GM21723 (cell line): ENCODE measurements around the gene NRCAM.
"Not testable (repeated sequence)": the region's sequence is repeated elsewhere in the genome, so short reads cannot be mapped to it uniquely, and the experiment has no call there.

Experiments used
- ATAC-seq: cut with Tn5 transposase; IDR thresholded peaks from one replicate; pipeline ENCODE4 v1.9.1; 2021; ENCODE audit warnings: mild to moderate bottlenecking, moderate library complexity; ENCODE audit not compliant: unreplicated experiment

NRCAM gene

DNA sequence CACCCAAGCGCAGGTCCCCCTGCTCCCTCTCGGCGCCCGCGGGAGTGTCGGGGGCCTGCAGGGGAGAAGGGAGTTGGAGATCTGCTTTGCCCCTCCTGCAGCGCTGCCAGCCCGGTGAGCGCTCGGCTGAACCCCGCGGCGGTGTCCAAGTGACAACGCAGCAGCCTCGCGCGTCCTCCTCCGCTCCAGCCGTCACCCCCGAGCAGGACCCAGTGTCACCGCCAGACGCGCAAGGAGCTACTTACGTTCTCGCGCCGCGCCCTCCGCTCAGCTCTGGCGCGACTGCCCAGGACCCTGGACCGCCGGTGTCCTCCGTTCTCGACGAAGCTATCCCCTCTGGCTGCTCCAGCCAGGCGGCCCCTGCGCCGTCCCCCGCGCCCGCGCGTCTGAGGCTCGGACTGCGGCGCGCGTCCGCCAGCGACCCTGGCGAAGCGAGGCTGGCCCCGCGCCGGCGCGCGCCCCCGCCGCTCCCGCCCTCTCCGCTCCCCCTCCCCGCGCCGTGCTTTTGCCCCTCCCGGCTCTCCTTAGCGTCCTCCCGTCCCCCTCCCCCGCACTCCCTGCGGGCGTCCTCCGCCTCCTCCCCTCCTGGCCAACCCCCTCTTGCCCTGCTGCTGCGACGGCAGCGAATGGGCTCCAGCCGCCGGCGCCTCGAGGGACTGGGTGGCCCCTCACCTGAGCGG lies at the start of gene NRCAM:
TSS of gene NRCAM (minus strand) at position 439 of the 680 bp plus-strand sequence. CDS start 216,372 bp downstream, outside the sequence.
- peak; percentile 44 for ATAC-seq

DNA sequence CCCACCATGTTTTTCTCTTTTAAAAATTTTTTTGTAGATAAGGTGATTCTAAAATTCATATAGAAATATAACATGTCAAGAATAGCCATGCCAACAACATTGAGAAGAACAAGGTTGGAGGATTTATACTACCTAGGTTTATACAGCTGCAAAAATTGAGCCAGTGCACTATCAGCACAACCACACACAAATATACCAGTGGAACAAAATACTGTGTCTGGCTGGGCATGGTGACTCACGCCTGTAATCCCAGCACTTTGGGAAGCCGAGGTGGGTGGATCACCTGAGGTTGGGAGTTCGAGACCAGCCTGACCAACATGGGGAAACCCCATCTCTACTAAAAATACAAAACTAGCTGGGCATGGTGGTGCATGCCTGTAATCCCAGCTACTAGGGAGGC lies 48.3 kb upstream of the NRCAM start:
- ATAC-seq, result not testable (repeated sequence)

DNA sequence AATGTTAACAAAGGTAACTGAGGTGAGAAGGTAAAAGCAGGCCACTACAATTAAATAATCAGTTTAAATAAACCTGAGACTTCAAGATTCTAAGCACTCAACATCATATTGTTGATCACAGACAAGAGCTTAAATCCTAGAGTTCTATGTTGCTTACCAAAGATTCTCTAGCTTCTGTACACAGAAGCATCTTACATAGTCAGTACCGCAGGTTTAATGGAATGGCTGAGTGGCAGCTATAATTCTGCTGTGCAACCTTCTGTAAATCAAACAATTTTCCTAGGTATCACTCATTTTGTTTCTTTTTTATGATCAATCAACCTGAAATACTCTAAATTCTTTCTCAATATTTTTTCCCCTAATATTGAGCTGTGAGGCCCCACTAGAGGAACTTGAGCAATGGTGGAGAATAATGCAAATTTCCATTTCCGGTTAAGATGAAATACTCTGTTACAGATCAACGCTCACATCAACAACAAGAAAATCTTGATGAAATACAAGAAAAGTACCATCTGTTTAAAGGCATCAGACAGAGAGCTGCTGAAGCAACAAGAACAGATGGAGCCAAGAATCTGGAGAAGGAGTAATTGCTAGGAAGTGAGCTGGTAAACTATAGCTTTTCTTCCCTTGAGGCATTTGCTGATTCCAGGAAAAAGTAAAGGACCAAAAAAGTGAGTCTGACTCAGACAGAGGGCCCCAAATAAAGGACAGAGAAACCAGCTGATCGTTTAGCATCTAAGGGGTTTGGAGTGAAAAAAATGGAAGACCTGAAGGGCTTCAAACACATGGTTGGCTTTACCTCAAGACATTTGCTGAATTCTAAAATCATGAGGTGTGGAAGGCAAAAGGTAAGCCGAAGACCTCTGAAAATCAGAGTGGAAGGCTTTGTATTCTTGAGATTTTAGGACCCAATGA lies 47.1 kb upstream of the NRCAM start:
- ATAC-seq, result peak; percentile 88

DNA sequence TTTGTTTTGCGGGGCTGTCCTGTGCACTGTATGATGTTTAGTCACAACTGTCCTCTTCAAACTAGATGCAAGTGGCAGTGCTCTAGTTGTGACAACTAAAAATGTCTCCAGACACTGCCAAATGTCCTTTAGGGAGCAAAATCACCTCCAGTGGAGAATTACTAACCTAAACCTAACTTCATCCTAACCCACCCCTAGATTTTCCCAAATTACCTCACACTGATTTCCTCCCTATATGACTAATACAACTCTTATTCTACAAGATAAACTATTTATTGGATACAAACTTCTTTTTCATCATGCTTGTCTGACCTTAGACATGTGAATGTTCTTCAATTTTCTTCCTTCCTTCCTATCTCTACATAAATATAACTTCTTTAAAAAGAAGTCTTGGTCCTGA lies 43.3 kb upstream of the NRCAM start:
- no peak for ATAC-seq

DNA sequence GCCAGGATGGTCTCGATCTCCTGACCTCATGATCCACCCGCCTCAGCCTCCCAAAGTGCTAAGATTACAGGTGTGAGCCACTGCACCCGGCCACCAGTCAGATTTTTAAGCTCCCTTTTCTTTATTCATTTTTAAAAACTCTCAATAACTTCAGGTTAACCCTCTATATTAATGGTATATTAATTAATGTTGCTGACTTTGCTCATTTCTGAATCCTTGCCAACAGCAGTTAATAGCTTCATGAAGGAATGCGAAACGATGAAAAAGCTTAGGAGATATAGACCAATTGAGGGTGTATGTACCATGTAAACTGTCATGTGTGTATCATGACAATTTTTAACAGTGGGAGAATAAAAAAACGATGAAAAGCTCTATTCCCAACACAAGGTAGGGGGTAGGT lies 42.2 kb upstream of the NRCAM start:
- ATAC-seq, result no peak

DNA sequence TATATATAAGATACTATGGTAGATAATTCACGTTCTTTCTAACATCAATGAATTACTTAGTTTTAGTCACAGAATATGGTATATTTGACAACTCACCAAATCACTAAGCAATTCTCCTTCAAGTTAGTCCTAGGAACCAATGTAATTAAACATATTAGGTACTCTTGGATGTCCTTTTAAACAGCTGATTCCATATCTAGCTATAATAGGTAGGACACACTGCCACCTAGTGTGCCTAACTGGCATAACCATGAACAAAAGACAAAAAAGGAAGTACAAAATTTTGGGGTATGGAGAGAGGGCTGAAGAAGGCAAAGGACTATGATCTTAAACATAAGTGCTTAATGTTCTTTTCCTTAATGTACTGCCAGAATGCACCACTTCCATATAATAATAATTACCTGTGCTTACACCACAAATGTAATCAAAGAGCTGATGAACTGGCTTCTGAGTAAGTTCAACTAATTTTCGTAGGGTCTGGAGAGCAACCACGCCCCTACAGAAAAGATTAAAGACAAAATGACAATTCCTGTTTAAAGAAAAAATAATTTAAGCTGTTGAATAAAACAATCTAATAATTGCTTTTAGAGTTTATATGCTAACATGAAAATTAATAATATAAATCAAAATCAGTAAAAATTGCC lies 41.0 kb upstream of the NRCAM start:
- peak; percentile 80 for ATAC-seq

DNA sequence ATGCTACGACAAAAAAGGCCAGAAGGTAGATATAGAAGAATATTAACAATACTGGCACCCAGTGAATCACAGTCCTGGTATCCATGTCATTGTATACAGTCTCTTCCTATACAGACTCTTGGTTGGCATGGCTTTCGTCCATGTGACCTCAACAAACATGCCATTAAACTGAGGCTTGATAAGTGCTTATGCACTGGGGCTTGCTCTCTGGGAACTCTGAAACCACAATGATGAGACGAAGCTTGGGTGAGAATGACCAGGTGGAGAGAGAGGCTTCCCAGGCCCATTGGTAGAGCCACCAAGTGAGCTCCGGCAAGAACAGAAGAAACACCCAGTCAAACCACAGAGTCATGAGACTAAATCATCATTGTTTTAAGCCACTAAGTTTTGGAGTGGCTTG lies 36.5 kb upstream of the NRCAM start:
- no peak for ATAC-seq

DNA sequence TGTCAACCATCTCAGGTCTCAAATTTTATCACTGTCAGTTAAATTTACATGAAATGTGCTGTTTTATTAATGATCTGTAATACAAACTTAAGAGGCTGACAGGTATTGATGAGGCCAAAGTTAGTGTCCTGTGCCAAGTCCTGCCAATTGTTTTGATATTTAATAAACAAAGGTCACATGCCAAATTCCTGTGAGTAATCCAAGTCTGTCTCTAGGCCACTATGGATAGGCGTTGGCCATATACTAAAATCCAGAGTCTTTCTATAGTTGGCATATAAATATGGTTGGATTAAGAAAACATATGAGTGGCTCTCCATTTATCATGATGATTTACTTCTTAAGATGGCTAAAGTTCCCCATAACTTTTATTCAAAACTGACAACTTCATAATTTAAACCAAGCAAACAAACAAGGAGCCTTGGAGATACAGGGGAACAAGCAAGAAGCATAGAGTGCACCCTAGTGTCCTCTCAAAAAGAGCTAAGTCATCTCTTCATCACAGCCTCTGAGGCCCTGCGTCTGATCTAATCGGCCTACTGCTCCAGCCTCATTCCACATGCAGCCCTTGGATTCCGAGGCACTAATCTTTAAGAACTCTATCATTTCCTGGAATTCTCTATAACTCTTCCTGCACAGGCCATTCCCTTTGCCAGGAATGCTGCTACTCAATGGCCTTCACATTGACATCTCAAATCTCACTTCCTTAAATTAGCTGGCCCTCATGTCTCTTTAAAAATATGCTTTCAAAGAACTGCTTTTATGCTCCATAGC lies 32.7 kb upstream of the NRCAM start:
- ATAC-seq, result no peak

DNA sequence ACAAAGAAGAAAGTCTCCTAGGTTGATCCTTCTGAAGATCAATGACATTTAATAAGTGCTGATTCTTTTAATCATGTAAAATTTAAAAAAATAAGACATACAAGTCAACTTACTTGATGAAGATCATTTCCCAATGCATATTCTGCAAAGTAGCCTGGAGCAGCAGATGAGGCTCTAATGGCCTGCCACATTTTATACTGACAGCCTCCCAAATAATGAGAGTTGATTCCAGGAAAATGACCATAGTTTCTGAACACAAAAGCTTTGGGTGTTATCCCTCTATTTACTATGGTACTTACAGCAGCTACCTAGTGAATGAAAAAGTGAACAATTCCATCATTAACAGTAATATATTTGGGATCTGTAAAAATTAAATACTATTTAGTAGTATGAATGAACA lies 31.4 kb upstream of the NRCAM start:
- ATAC-seq, result no peak

DNA sequence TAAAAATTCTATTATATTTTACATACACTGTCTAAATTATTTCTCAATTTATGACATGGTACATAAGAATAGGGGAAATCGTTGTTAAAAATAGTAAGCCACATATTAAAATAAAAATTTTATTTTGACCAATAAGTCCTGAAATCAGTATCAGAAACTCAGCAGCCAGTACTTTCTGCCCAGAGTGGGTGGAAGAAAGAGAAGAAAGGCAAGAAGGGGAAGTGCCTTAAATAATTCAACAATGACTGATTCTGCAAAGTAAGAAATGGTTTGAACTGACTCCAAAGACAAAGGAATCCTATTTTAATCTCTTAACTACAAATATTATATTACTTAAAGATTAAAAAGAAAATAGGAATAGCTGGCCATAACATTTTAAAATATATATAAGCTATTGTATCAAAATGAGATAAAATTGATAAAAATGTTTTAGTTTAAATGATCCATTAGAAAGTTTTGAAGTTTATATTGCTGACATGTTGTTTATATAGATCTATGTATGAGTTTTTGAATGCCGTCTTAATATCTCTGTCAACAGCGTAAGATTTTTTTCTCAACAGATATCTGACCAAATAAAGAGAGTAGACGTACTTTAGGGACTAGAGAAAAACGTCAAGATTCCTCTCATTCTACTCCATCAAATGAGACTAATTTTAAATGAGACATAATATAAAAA lies 30.2 kb upstream of the NRCAM start:
- ATAC-seq, result no peak

DNA sequence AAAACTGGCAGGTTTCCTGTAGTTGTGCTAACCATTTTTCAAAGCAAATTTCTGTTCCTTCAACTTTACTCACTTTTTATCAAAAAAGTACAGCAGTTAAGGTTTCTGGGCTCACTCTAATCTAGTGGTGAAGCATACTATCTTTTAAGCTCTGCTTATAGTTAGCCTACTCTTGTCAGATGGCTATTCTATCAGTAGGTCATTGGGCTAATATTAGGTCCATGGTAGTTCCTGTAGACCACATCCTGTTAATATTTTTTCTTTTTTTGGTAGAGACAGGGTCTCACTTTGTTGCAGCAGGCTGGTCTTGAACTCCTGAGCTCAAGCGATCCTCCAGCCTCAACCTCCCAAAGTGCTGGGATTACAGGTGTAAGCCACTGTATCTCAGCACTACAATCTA lies 27.9 kb upstream of the NRCAM start:
- ATAC-seq, result no peak

DNA sequence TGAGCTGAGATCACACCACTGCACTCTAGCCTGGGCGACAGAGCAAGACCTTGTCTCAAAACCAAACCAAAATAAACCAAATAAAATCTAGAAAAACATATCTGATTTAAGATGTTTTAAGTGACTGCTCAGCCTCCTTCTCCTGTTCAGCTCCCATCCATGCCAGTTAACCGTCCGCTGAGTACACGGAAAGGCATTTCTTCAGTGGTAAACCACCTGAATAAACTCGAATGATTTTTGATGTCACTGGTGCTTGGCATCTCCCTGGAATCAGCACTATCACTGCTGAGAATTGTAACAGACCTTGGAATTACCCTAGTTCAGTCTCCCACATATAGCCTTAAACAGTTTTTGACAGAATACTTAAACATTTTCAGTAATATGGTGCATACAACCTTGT lies 24.1 kb upstream of the NRCAM start:
- ATAC-seq, result no peak

DNA sequence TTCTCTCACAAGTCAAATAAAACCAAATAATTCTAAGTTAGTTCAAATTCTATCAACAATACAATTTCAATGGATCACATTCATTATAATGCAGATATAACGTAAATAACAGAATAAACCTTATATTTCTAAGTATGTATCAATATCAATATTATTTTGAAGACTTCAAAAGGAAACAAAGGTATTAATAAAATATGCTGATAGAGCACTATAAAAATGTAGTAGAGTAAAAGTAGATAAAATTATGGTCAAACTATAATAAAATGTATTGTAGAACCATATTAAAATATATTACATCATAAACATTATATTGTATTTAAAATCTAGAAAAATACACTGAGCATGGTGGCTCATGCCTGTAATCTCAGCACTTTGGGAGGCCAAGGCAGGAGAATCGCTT lies 23.5 kb upstream of the NRCAM start:
- no peak for ATAC-seq

DNA sequence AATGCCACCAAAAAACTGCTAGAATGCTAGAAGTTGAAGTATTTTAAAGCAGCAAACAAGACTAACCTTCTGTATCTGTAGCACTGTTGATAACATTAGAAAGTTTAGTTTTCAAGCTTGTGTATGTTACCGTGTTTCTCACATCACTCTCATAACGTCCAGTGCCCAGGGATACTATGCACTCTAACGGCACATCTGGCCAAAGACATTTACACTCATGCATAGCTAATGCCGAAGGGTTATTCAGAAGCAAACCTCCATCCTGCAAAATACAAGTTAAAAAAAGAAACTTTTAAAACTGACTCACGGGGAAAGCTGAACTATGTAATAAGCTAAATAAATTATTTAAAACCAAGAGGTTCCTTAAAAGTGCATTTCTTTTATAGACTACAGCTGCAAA lies 22.9 kb upstream of the NRCAM start:
- no peak for ATAC-seq

DNA sequence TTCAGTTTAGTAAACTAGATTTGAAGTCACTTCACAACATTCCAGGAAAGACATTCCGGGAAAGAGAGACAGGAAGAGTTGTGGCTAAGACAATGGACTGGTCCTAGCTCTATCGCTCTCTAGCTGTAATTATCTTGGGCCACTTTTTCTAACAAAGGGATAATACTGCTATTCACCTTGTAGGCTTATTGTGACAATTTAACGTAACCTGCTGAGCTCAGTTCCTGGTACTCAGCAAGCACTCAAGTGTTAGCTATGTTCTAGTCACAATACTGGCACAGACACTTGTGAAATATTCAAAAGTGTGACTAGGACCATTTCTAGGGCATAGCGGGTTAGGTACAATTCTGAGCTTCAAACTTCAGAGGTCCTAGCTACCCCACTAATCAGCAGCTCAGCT lies 12.0 kb upstream of the NRCAM start:
- ATAC-seq, result no peak

DNA sequence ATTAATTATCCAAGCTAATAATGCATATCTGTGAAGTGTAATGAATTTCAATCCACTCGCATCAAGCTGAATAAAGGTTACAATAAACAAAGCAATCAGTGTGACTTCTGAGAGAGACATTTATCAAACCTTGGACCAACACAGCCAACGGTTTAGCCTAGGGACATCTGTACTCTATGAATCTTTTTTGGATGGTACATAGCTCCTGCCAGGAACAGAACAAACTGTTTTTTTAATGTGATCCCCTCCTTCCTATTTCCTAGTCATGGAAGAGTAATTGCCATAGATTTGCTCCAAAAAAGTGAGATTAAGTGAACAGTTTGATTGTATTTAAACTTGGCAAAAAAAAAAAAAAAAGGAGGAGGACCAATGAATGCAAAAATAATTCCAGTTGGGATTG lies 11.2 kb upstream of the NRCAM start:
- ATAC-seq, result no peak

DNA sequence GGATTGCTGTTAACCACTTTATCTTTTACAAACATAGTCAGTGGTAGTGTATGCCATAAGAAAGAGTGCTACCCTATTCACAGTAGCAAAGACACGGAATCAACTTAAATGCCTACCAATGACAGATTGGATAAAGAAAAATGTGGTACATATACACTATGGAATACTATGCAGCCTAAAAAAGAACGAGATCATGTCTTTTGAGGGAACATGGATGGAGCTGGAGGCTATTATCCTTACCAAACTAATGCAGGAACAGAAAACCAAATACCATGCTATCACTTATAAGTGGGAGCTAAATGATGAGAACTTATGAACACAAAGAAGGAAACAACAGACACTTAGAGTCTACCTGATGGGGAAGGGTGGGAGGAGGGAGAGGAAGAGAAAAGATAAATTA lies 10.1 kb upstream of the NRCAM start:
- not testable (repeated sequence) for ATAC-seq

DNA sequence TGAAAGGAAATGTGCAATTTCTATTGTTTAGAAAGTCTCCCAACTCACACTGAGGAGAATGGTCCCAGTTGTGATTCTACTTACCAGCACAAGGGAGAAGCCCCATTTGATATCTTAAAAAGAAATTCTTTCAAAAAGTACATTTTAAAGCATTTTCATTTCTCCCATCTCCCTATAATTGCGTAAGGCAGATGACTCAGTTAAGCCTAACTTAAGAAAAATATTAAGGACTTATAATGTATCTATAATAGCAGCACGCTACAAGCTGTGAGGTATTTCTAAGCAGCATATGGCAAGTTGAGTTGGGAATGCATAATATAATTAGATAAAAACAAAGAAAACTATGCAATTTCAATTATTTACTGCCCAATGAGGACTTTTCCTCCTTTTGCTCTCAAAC lies 8.5 kb upstream of the NRCAM start:
- no peak for ATAC-seq

DNA sequence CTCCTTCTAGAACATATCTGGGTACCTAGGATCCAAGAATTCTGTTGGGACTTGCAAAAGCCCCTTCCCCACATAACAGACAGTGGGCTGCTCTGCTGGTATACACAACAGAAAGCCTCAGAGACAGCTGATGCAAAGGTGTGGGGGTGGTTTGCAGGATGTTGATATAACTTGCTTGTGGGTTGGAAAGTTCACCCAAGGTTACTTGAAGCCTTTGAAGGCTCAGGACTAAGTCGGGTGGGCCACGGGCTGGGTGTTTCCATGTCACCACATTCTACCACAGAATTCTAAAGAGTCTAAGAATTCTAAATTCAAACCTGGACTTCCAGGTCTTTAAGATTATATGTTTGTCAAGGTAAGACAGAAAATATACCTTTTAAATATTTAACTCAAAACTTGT lies 7.4 kb upstream of the NRCAM start:
- ATAC-seq, result no peak

DNA sequence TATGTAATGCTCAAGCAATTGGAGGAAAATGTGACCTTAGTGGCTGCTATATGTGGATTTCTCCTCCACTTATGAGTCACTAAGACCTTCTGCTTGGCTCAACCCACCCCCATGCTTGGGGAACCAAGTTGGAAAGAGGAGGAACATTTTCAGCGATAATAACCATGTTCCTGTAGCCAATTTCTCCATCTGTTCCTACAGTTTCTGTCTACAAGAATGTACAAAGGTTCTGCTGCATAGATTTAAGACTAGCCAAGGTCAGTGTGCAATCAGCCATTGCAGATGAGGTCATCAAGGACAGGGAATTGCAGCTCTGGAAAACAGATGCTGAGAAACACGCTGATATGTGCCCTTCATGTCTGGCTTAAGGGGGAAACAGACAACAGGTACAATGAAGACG lies 5.6 kb upstream of the NRCAM start:
- no peak for ATAC-seq

DNA sequence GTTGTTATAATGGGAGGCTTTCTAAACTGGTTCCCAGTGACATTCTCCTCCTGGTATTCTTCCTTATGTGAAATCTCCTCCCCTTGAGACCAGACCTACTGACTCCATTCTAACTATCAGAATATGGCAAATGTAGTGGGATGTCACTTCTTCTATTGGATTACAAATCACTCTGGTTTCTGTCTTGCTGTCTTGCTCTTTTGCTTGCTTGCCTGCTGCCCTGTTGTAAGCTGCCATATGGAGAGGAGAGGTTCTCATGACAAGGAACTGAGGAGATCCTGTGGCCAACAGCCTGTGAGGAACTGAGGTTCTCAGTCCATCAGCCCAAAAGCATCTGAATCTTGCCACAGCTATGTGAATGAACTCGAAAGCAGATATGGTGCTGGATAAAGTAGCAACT lies 4.7 kb upstream of the NRCAM start:
- ATAC-seq, result no peak
